Endothelial cell of umbilical vein (primary cell): ENCODE results near the gene ENOPH1. TPM values are rescaled to one million over a fixed set of nuclear protein-coding genes. Genes with fewer than 3 reads are reported as not detected.

Experiments
- BruUV-seq: library from RNA; stranded (reverse); fragments of 400-500 nt; replicated peaks from 2 replicates; lab custom pipeline; 2021; lab: Mats Ljungman, UMichigan
- CTCF ChIA-PET: fragments of 300-600, 350-600 bp; sonication (Branson Sonifier 250); formaldehyde crosslinking; loops from one replicate; lab custom pipeline; 2021; ENCODE audit warnings: antibody characterized with exemption, inconsistent platforms; lab: Charles Lee
- POLR2A ChIA-PET: fragments of 300-600, 350-600 bp; sonication (Branson Sonifier 250); formaldehyde crosslinking; loops from one replicate; lab custom pipeline; 2021; ENCODE audit warnings: antibody characterized with exemption, inconsistent platforms; lab: Charles Lee
- DNase-seq: peaks from one replicate; pipeline ENCODE4 v3.0.0-alpha.2; 2011; ENCODE audit warnings: low read depth, low spot score
- FAIRE-seq: peaks from 2 replicates; lab custom pipeline; 2011; peaks lifted over from hg19 to GRCh38; lab: Jason Lieb, UNC
- H2AFZ ChIP-seq: 2 replicates; pipeline ENCODE4 v1.6.0; 2012; ENCODE audit warnings: low read depth, low read length, control low read depth, inconsistent platforms
- H3K27ac ChIP-seq: 2 replicates; pipeline ENCODE4 v1.5.1; 2011; ENCODE audit warnings: low read depth, mild to moderate bottlenecking, control low read depth, low read length, moderate library complexity; ENCODE audit not compliant: insufficient read depth
- H3K27me3 ChIP-seq, 2 experiments: 2 replicates each; pipeline versions ENCODE4 v1.6.0 to v1.6.1; 2011; ENCODE audit warnings: low read length in 2 of 2, mixed read lengths in 1 of 2; ENCODE audit not compliant: control insufficient read depth in 2 of 2, insufficient read depth in 2 of 2
- H3K36me3 ChIP-seq, 2 experiments: 2 replicates in 1 of 2; 3 replicates in 1 of 2; pipeline ENCODE4 v1.5.1; 2011; ENCODE audit warnings: low read length in 2 of 2, mild to moderate bottlenecking in 1 of 2, moderate library complexity in 1 of 2; ENCODE audit not compliant: control insufficient read depth in 2 of 2, insufficient read depth in 2 of 2; ENCODE audit errors: extremely low read depth in 1 of 2
- H3K4me1 ChIP-seq: 3 replicates; pipeline ENCODE4 v1.5.1; 2011; ENCODE audit warnings: mild to moderate bottlenecking, low read length; ENCODE audit not compliant: control insufficient read depth, insufficient read depth; ENCODE audit errors: extremely low read depth
- H3K4me2 ChIP-seq: 2 replicates; pipeline ENCODE4 v1.6.1; 2011; ENCODE audit warnings: low read length, control low read depth, mixed read lengths; ENCODE audit not compliant: insufficient read depth
- H3K4me3 ChIP-seq, 3 experiments: fragments of 200-600 bp in 1 of 3; sonication (generic), shearing (Covaris generic) in 1 of 3; replicated peaks in 1 of 3; 2 replicates each; pipeline ENCODE4 v1.5.1; 2011 to 2016; ENCODE audit warnings: control low read depth in 3 of 3, low read length in 3 of 3, mild to moderate bottlenecking in 2 of 3, inconsistent platforms in 1 of 3, low read depth in 1 of 3, moderate library complexity in 1 of 3; ENCODE audit not compliant: insufficient read depth in 1 of 3
- H3K79me2 ChIP-seq: 2 replicates; pipeline ENCODE4 v1.6.0; 2012; ENCODE audit warnings: low read length, inconsistent platforms; ENCODE audit not compliant: control insufficient read depth, insufficient read depth
- H3K9ac ChIP-seq: replicated peaks from 2 replicates; pipeline ENCODE3; 2011; ENCODE audit warnings: low read length, control low read depth; ENCODE audit not compliant: insufficient read depth; ENCODE audit errors: extremely low read depth
- H3K9me1 ChIP-seq: replicated peaks from 3 replicates; pipeline ENCODE4 v1.6.0; 2011; ENCODE audit warnings: mild to moderate bottlenecking, low read length; ENCODE audit not compliant: control insufficient read depth, insufficient read depth; ENCODE audit errors: extremely low read depth
- H3K9me3 ChIP-seq: replicated peaks from 2 replicates; pipeline ENCODE4 v1.5.1; 2012; ENCODE audit warnings: low read length, inconsistent platforms; ENCODE audit not compliant: control insufficient read depth, insufficient read depth
- H4K20me1 ChIP-seq: replicated peaks from 2 replicates; pipeline ENCODE3; 2011; ENCODE audit warnings: mild to moderate bottlenecking, low read length; ENCODE audit not compliant: control insufficient read depth, insufficient read depth; ENCODE audit errors: extremely low read depth
- EZH2 ChIP-seq: IDR thresholded peaks from 2 replicates; pipeline ENCODE4 v1.6.1; 2012; ENCODE audit warnings: borderline replicate concordance, low read depth, mild to moderate bottlenecking, moderate library complexity, low read length, inconsistent platforms; ENCODE audit not compliant: severe bottlenecking
- FOS ChIP-seq: IDR thresholded peaks from 2 replicates; pipeline ENCODE4 v1.6.1; 2011; ENCODE audit warnings: mild to moderate bottlenecking, low read length, moderate library complexity, borderline replicate concordance; ENCODE audit not compliant: insufficient read depth
- GATA2 ChIP-seq: IDR thresholded peaks from 2 replicates; pipeline ENCODE4 v1.7.0; 2011; ENCODE audit warnings: low read depth, mild to moderate bottlenecking, moderate library complexity, mixed read lengths, low read length; ENCODE audit not compliant: insufficient read length, insufficient read depth
- dilution Hi-C: fragments of 300-500 bp; cut with MboI; formaldehyde crosslinking; loops from one replicate; pipeline ENCODE4 v1.15.0; 2019; ENCODE audit warnings: low sequenced_read_pairs; ENCODE audit not compliant: extremely low pct_ligation_motif_present
- intact Hi-C: fragments of 100-400 bp; cut with micrococcal nuclease; formaldehyde crosslinking; loops from one replicate; pipeline ENCODE4 v1.10.0; 2022
- polyA plus RNA-seq, 4 experiments: library from polyadenylated mRNA; depleted of rRNA in 3 of 4; stranded (reverse) in 3 of 4; unstranded in 1 of 4; fragments of >200 nt; gene quantifications; 2 replicates each; pipeline versions ENCODE4 v1.2.1 to v1.2.3, GENCODE V29; 2011 to 2012; ENCODE audit warnings: missing spikeins in 1 of 4
- total RNA-seq: library from RNA; stranded (reverse); gene quantifications from 2 replicates; pipeline ENCODE4 v1.2.3, GENCODE V29; 2021
- TF ChIP-seq, protein P1 (sequence below): IDR thresholded peaks from 2 replicates; pipeline ENCODE4 v1.6.1; 2011; ENCODE audit not compliant: insufficient read depth, insufficient read length

ENOPH1 gene
- total and polyA plus RNA-seq, 2 donors (not counting 3 experiments of a cell fraction or from before 2014, with no cell fraction given): 11.1 to 35.0 TPM

DNA sequence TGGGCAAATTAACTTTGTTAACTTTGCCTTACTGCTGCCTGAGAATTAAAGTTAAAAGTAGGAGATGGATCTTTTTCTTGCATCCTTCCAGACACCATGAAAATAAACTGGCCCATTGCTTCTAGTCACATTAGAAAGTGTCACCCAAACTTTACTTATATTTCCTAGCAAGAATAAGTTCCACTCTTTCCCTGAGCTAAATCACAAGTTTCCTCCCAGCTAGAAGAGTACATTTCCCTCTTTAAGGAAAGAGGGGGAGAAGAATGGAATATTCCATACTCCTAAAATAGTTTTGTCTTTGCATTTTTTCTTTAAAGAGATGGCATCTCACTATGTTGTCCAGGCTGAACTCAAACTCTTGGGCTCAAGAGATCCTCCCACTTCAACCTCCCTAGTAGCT is 77.6 kb downstream of the ENOPH1 start:
- H3K9me3 ChIP-seq: no peaks in the 10 kb centered on the region
- CTCF ChIA-PET: interaction anchor here (0.9 kb wide), 1 partner anchor 11 kb away, joined by 3 read pairs; no protein-coding TSS in a partner anchor
- H3K4me2 ChIP-seq: no peak overlapping the region
- no peaks in the 10 kb centered on the region for H3K27me3 ChIP-seq
- intact Hi-C loops (no loop called here), dilution Hi-C loops (no loop called here)
- BruUV-seq: no TSS peak
- POLR2A ChIA-PET: no interaction called here
- no peak for TF ChIP-seq EZH2
- TF ChIP-seq, protein P1, sequence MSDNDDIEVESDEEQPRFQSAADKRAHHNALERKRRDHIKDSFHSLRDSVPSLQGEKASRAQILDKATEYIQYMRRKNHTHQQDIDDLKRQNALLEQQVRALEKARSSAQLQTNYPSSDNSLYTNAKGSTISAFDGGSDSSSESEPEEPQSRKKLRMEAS: no peak
- H3K9ac ChIP-seq: no peak overlapping the region
- no peaks in the 10 kb centered on the region for H4K20me1 ChIP-seq
- H3K79me2 ChIP-seq: no peaks in the 10 kb centered on the region
- FAIRE-seq (no peak), DNase-seq (no peak)
- H3K4me3 ChIP-seq: no peak overlapping the region
- no peaks in the 10 kb centered on the region for H3K36me3 ChIP-seq
- H3K27ac ChIP-seq: no peak overlapping the region
- H3K4me1 ChIP-seq: no peaks in the 10 kb centered on the region
- no peak overlapping the region for H2AFZ ChIP-seq
- H3K9me1 ChIP-seq: no peaks in the 10 kb centered on the region

DNA sequence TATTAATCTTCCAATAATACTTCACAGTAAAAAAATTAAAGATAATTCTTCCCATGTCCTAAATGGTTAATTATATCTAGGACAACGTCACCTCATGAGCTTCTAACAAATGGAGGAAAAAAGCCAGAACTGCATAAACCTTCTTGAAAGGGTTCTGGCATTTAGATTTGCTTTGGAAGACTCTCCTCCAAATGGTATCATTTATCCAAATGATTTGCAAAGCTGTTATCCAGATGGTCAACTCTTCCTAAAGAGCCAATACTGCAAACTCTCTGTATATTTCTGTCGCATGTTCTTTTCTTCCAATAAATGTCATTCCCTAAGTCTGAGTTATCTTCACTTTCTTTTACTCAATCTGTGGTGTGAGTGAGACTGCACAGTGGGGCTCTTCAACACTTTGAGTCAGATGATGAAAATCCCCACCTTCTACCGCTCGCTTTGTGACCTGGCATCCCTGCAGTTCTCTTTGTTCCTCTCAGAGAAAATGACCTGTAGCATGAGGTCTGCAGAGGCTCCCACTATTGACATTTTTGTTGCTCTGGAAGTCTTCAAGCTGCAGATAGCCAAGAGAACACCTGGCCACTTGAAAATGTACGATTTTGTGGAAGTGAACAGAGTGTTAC is 78.5 kb downstream of the ENOPH1 start:
- Histone ChIP-seq H3K79me2 (no peaks in the 10 kb centered on the region), H3K9me3 (no peaks in the 10 kb centered on the region), H2AFZ (no peak overlapping the region), H3K36me3 (no peaks in the 10 kb centered on the region), H3K27me3 (no peaks in the 10 kb centered on the region), H3K9ac (no peak overlapping the region), H3K9me1 (no peaks in the 10 kb centered on the region), H3K4me2 (no peak overlapping the region), H3K27ac (no peak overlapping the region), H3K4me1 (no peaks in the 10 kb centered on the region), H3K4me3 (no peak overlapping the region), H4K20me1 (no peaks in the 10 kb centered on the region)
- dilution Hi-C loops (no loop called here), intact Hi-C loops (no loop called here)
- POLR2A ChIA-PET: no interaction called here
- TF ChIP-seq EZH2 (no peak), GATA2 (no peak), FOS (no peak)
- TF ChIP-seq, protein P1: no peak
- no peak for DNase-seq
- CTCF ChIA-PET: interaction anchor here (1.0 kb wide), 1 partner anchor 188 kb away, joined by 3 read pairs; no protein-coding TSS in a partner anchor
- peak; percentile 15 for FAIRE-seq
- no TSS peak for BruUV-seq
